AG09319 (cell line): ENCODE measurements around the gene KCNJ18.
"Not testable (repeated sequence)": the region's sequence is repeated elsewhere in the genome, so short reads cannot be mapped to it uniquely, and the experiment has no call there.

Experiments used
- DNase-seq: peaks from one replicate; pipeline ENCODE4 v3.0.0-alpha.2; 2010; ENCODE audit warnings: low read depth; ENCODE audit errors: extremely low read depth
- CTCF ChIP-seq: IDR thresholded peaks from 2 replicates; pipeline ENCODE4 v1.5.1; 2011; ENCODE audit warnings: low read depth, mild to moderate bottlenecking, inconsistent platforms, low read length, moderate library complexity

Gene KCNJ18

GRCh38 chr17:21677911-21678310, 14.4 kb upstream of the KCNJ18 start:
- TF ChIP-seq CTCF, result no peak
- no peak for DNase-seq

DNA sequence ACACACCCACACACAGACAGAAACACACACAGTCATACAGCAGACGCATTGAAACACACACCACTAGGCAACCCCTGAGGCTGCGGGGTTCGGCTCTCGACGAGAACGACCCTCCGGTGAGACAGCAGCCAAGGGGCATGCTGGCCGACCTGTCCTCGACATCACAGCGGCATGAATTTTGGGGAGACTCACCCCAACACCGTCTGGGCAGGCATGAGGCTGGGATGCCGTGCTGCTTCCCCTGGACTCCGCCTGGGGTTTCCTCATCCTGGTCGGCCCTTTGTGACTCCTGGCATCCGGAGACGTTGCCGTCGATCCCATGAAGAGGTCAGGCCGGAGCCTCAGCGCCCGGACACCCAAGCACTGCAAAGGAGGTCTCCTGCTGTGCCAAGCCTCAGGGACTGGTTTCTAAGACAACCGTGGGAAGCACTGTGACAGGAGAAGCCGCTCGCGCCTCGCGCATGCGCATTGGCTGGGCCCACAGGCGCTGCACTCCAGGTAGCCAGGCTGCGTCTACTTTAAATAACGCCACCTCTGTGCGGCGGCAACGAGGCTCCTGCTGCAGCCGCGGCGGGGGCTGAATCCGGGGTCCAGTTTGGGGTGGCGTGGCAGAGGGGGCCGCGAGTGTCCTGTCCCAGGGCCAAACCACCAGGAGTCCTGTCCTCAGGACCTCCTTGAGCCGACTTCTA, 13.8 kb upstream of the KCNJ18 start:
- no peak for TF ChIP-seq CTCF
- no peak for DNase-seq

- DNase-seq, result no peak
- TF ChIP-seq CTCF, result no peak
Measured at GRCh38 chr17:21679256-21680146, 12.8 kb upstream of the KCNJ18 start.

- no peak for TF ChIP-seq CTCF
- no peak for DNase-seq
Measured at GRCh38 chr17:21680366-21680765, 12.0 kb upstream of the KCNJ18 start.

DNA sequence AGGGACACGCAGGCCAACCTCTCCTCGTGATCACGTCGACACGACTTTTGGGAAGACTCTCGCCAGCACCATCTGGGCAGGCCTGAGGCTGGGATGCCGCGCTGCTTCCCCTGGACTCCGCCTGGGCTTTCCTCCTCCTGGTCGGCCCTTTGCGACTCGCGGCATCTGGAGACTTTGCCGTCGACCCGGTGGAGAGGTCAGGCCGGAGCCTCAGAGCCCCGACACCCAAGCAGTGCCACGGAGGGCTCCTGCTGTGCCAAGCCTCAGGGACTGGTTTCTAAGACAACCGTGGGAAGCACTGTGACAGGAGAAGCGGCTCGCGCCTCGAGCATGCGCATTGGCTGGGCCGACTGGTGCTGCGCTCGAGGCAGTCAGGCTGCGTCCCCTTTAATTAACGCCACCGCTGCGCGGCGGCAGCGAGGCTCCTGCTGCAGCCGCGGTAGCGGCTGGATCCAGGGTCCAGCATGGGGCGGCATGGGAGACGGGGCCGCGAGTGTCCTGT, 11.4 kb upstream of the KCNJ18 start:
- not testable (repeated sequence) for DNase-seq

- DNase-seq, result not testable (repeated sequence)
Measured at GRCh38 chr17:21681576-21681975, 10.7 kb upstream of the KCNJ18 start.

- not testable (repeated sequence) for DNase-seq
Measured at GRCh38 chr17:21682130-21682529, 10.2 kb upstream of the KCNJ18 start.

GRCh38 chr17:21683142-21683712, 9.1 kb upstream of the KCNJ18 start:
- DNase-seq, result not testable (repeated sequence)

- not testable (repeated sequence) for DNase-seq
Measured at GRCh38 chr17:21683897-21684296, 8.4 kb upstream of the KCNJ18 start.

GRCh38 chr17:21684384-21684783, 7.9 kb upstream of the KCNJ18 start:
- not testable (repeated sequence) for DNase-seq

- DNase-seq, result not testable (repeated sequence)
Measured at GRCh38 chr17:21685061-21685795, 7.1 kb upstream of the KCNJ18 start.
